ENCODE measurements around the gene APOD. TPM values are rescaled to one million over a fixed set of nuclear protein-coding genes. Genes with fewer than 3 reads are reported as not detected.

The APOD gene
- total and polyA plus RNA-seq, 2 of the 8 experiments (the other 6 are each of a cell fraction or from before 2014, with no cell fraction given): not detected

GRCh38 chr3:195542316-195542697, 41.4 kb downstream of the APOD start:
- no peak overlapping the region for H3K27ac ChIP-seq (ENCODE audit: low read depth, low read length)

More at GRCh38 chr3:195542316-195542697, 41.4 kb downstream of the APOD start:
- H3K9ac ChIP-seq (replicated peaks in 1 of 4; ENCODE audit: extremely low read depth in 1 of 4, low read depth in 3 of 4, low read length in 3 of 4): peak overlapping the region in 2 of 4 experiments; percentile 16 to 75; a peak in 1 of 7 replicates
- H2BK120ac ChIP-seq (replicated peaks; ENCODE audit: low read depth, low read length): no peak overlapping the region
- H3K4ac ChIP-seq (replicated peaks; ENCODE audit: insufficient read length, low read depth, low read length): no peak overlapping the region
- no peak overlapping the region for H4K91ac ChIP-seq (replicated peaks; ENCODE audit: insufficient read length, low read length)
- H2BK20ac ChIP-seq (ENCODE audit: low read length): no peak overlapping the region
- no peak overlapping the region for H3K18ac ChIP-seq (ENCODE audit: extremely low read depth, low read length)
- H3K79me1 ChIP-seq (ENCODE audit: low read depth, low read length): peaks cover 5% of the 10 kb centered on the region
- peaks cover 1 to 16% (median 13%) of the 10 kb centered on the region in 4 experiments; a peak in 6 of 7 replicates for H3K27me3 ChIP-seq (replicated peaks in 1 of 4; ENCODE audit: control insufficient read depth in 3 of 4, extremely low read depth in 1 of 4, insufficient read depth in 3 of 4, low read length in 3 of 4)
- no peak overlapping the region for H2AFZ ChIP-seq (ENCODE audit: low read length)
- no peak for FAIRE-seq
- POLR2A ChIA-PET (ENCODE audit: partially characterized antibody): interaction anchor here (0.6 to 2.1 kb wide), 8 partner anchors 9 to 814 kb away, joined by 3 to 15 read pairs (median 4); partner anchors contain the start of genes ACAP2 and XXYLT1
- H2BK5ac ChIP-seq (ENCODE audit: low read depth, low read length): no peak overlapping the region
- H2BK15ac ChIP-seq (ENCODE audit: low read length): no peak overlapping the region
- CTCF ChIA-PET (ENCODE audit: partially characterized antibody): interaction anchor here (1.2 to 3.6 kb wide), 2 partner anchors 16 to 272 kb away, joined by 3 to 14 read pairs; partner anchors contain the start of gene XXYLT1
- H3K9me3 ChIP-seq (ENCODE audit: insufficient read depth in 2 of 2, low read depth in 1 of 2, low read length in 1 of 2): no peaks in the 10 kb centered on the region
- H3K4me2 ChIP-seq (ENCODE audit: insufficient read depth in 1 of 2, low read depth in 2 of 2, low read length in 2 of 2): peak overlapping the region; percentile 54 to 62
- no peak for DNase-seq (ENCODE audit: low read depth in 1 of 2, low spot score in 2 of 2)
- TF ChIP-seq RNF2 (IDR thresholded peaks at IDR 0.05; ENCODE audit: borderline replicate concordance, low read depth, low read length, missing control alignments, poor library complexity, severe bottlenecking) (no peak), POLR2AphosphoS5 (IDR thresholded peaks at IDR 0.05; ENCODE audit: low read depth, low read length) (no peak), SP1 (IDR thresholded peaks at IDR 0.05; ENCODE audit: low read depth, low read length) (no peak), JUND (IDR thresholded peaks at IDR 0.05; ENCODE audit: low read length) (no peak)
- H3K23me2 ChIP-seq (ENCODE audit: low read depth, low read length): peaks cover 3% of the 10 kb centered on the region
- 20% methylated on average over 5 of the region's 5 CpGs; no CpG with 5 or more reads in 1 of the 2 experiments for WGBS, 2 experiments (ENCODE audit: extremely low coverage in 1 of 2, insufficient coverage in 1 of 2, insufficient read length in 1 of 2, insufficient replicate concordance in 2 of 2, low coverage in 1 of 2, low lambda C conversion rate in 2 of 2, missing lambda C conversion rate in 1 of 2)
- H3K56ac ChIP-seq (replicated peaks; ENCODE audit: insufficient read length, low read depth, low read length): no peak overlapping the region
- H2AK5ac ChIP-seq (ENCODE audit: low read depth, low read length): no peak overlapping the region
- H4K8ac ChIP-seq (ENCODE audit: extremely low read depth, insufficient read depth, low read length): no peak overlapping the region
- H3K4me1 ChIP-seq (replicated peaks in 1 of 4; ENCODE audit: control insufficient read depth in 3 of 4, insufficient read depth in 4 of 4, low read length in 3 of 4): peaks cover 0 to 6% (median 2%) of the 10 kb centered on the region in 4 experiments; a peak in 2 of 7 replicates
- no peak overlapping the region for H2BK12ac ChIP-seq (ENCODE audit: low read depth, low read length)
- no peak overlapping the region for H3K14ac ChIP-seq (ENCODE audit: insufficient read length)
- H3K4me3 ChIP-seq (ENCODE audit: extremely low read depth in 1 of 4, insufficient read depth in 2 of 4, low read depth in 3 of 4, low read length in 4 of 4): peak overlapping the region; percentile 70 to 88 (median 82)
- H3K79me2 ChIP-seq (ENCODE audit: control insufficient read depth in 1 of 2, insufficient read depth in 2 of 2, low read length in 2 of 2): peaks cover 0 to 42% of the 10 kb centered on the region in 2 experiments; a peak in 2 of 4 replicates
- no peak overlapping the region for H4K5ac ChIP-seq (ENCODE audit: insufficient read length, low read depth, low read length)
- peaks cover 0 to 4% of the 10 kb centered on the region in 2 experiments for H4K20me1 ChIP-seq (replicated peaks in 1 of 2; ENCODE audit: control insufficient read depth in 1 of 2, insufficient read depth in 2 of 2, low read length in 2 of 2)
- H3K36me3 ChIP-seq (ENCODE audit: control insufficient read depth in 2 of 4, insufficient read depth in 4 of 4, low read length in 3 of 4): no peaks in the 10 kb centered on the region
- no peak overlapping the region for H3K23ac ChIP-seq (ENCODE audit: insufficient read length)
